Hematopoietic multipotent progenitor cell treated with erythropoietin and hydrocortisone succinate and interleukin-3 and kit ligand, for 4 days (in vitro differentiated cells): ENCODE data around the gene CLEC18A.
"Not testable (repeated sequence)": the region's sequence is repeated elsewhere in the genome, so short reads cannot be mapped to it uniquely, and the experiment has no call there.

Experiments used
- DNase-seq: peaks from one replicate; pipeline ENCODE4 v3.0.0-alpha.2; 2015

CLEC18A gene

GRCh38 chr16:69951017-69951671 is at the start of gene CLEC18A:
Gene CLEC18A (plus strand): TSS chr16:69951334. CDS start chr16:69951367, 33 bp downstream.
- not testable (repeated sequence) for DNase-seq

GRCh38 chr16:69903865-69904415 is 47.2 kb upstream of the CLEC18A start:
- DNase-seq, result no peak

- DNase-seq, result peak; percentile 22
These were observed 46.5 kb upstream of the CLEC18A start for GRCh38 chr16:69904495-69905170.

GRCh38 chr16:69905171-69905555 is 46.0 kb upstream of the CLEC18A start:
- DNase-seq, result no peak

- no peak for DNase-seq
These were observed 44.2 kb upstream of the CLEC18A start for GRCh38 chr16:69906838-69907401.

GRCh38 chr16:69909043-69909442 is 42.1 kb upstream of the CLEC18A start:
- DNase-seq, result no peak

GRCh38 chr16:69909760-69910159 is 41.4 kb upstream of the CLEC18A start:
- no peak for DNase-seq

- DNase-seq, result no peak
These were observed 40.2 kb upstream of the CLEC18A start for GRCh38 chr16:69910964-69911363.

- DNase-seq, result no peak
These were observed 34.7 kb upstream of the CLEC18A start for GRCh38 chr16:69916462-69916861.

- DNase-seq, result no peak
These were observed 33.8 kb upstream of the CLEC18A start for GRCh38 chr16:69917311-69917710.

- no peak for DNase-seq
These were observed 33.4 kb upstream of the CLEC18A start for GRCh38 chr16:69917739-69918138.

GRCh38 chr16:69918241-69918640 is 32.9 kb upstream of the CLEC18A start:
- no peak for DNase-seq

- DNase-seq, result no peak
These were observed 30.0 kb upstream of the CLEC18A start for GRCh38 chr16:69921127-69921526.

GRCh38 chr16:69922200-69922599 is 28.9 kb upstream of the CLEC18A start:
- no peak for DNase-seq

GRCh38 chr16:69924041-69924775 is 26.9 kb upstream of the CLEC18A start:
- no peak for DNase-seq

GRCh38 chr16:69924777-69925191 is 26.4 kb upstream of the CLEC18A start:
- DNase-seq, result no peak

- DNase-seq, result no peak
These were observed 25.8 kb upstream of the CLEC18A start for GRCh38 chr16:69925311-69925710.

GRCh38 chr16:69926241-69926640 is 24.9 kb upstream of the CLEC18A start:
- DNase-seq, result no peak

- peak; percentile 13 for DNase-seq
These were observed 23.9 kb upstream of the CLEC18A start for GRCh38 chr16:69927056-69927757.

- no peak for DNase-seq
These were observed 22.2 kb upstream of the CLEC18A start for GRCh38 chr16:69928856-69929400.

GRCh38 chr16:69929480-69929879 is 21.7 kb upstream of the CLEC18A start:
- DNase-seq, result no peak

GRCh38 chr16:69930117-69930776 is 20.9 kb upstream of the CLEC18A start:
- DNase-seq, result peak; percentile 82
